Measurements from ENCODE around the gene PDE10A.

DNA sequence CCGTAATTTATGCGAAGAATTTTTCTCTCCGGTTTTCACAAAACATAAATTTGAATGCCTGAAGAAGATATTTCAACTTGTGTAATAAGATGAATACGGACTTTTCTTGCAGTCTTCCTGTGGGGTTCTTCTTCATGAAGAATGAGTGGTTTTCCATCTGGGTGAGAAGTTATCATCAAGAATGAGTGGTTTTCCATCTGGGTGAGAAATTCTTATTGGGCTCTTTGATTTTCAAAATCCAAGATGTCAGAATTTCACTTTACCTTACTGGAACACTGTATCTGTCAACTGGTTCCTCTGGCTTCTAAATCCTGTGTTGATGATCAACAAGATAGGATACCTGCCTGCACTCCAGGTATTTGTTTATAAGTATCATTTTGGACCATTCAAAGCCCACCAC is 193.6 kb downstream of the PDE10A start:
- TF ChIP-seq EZH2 (IDR thresholded peaks at IDR 0.05) (no peak), FOXP2 (optimal IDR thresholded peaks at IDR 0.05; ENCODE audit: control extremely low read depth, extremely low read length, insufficient read depth) (no peak)

Data from SK-N-MC (cell line).